A172 (cell line): ENCODE data around the gene CCNB1IP1. TPM values are rescaled to one million over a fixed set of nuclear protein-coding genes. Genes with fewer than 3 reads are reported as not detected.

ENCODE experiments used
- total RNA-seq: library from RNA; depleted of rRNA; stranded (reverse); fragments of >200 nt; shearing (Covaris generic); gene quantifications from 2 replicates; pipeline ENCODE4 v1.2.3, GENCODE V29; 2014; rRNA removed

Gene CCNB1IP1
- total RNA-seq, 1 experiment from 2014 or later = 28.6 TPM

Other genes starting within 250 kb of the CCNB1IP1 start
- gene OR4K17, start 222.5 kb downstream of the CCNB1IP1 start, total RNA-seq = not detected in 2 replicates
- not detected in 2 replicates for gene OR4N5, start 194.5 kb downstream of the CCNB1IP1 start, total RNA-seq
- not detected in 2 replicates for gene OR11G2, start 142.4 kb downstream of the CCNB1IP1 start, total RNA-seq
- not detected in 2 replicates for gene OR11H6, start 109.6 kb downstream of the CCNB1IP1 start, total RNA-seq
- not detected in 2 replicates for gene OR11H7, start 104.3 kb downstream of the CCNB1IP1 start, total RNA-seq
- gene OR11H4, start 94.0 kb downstream of the CCNB1IP1 start, total RNA-seq = not detected in 2 replicates
- 10.6 and 16.8 TPM in 2 replicates for gene TTC5, start 27.3 kb downstream of the CCNB1IP1 start, total RNA-seq
- gene PARP2, start 10.4 kb upstream of the CCNB1IP1 start, total RNA-seq = 17.5 and 20.1 TPM in 2 replicates
- 4.8 and 9.0 TPM in 2 replicates for gene TEP1, start 80.2 kb upstream of the CCNB1IP1 start, total RNA-seq
- gene KLHL33, start 102.9 kb upstream of the CCNB1IP1 start, total RNA-seq = not detected in 2 replicates
- gene OSGEP, start 121.5 kb upstream of the CCNB1IP1 start, total RNA-seq = 33.2 and 54.4 TPM in 2 replicates
- gene APEX1, start 121.9 kb upstream of the CCNB1IP1 start, total RNA-seq = 96.7 and 99.1 TPM in 2 replicates
- 13.5 and 18.7 TPM in 2 replicates for gene PIP4P1, start 128.2 kb upstream of the CCNB1IP1 start, total RNA-seq
- gene PNP, start 136.1 kb upstream of the CCNB1IP1 start, total RNA-seq = 41.8 and 43.5 TPM in 2 replicates
- not detected in 2 replicates for gene RNASE10, start 172.3 kb upstream of the CCNB1IP1 start, total RNA-seq
- not detected in 2 replicates for gene RNASE9, start 227.8 kb upstream of the CCNB1IP1 start, total RNA-seq